ENCODE data around the gene CNTD1.
"Not testable (repeated sequence)": the region's sequence is repeated elsewhere in the genome, so short reads cannot be mapped to it uniquely, and the experiment has no call there.

The CNTD1 gene

DNA sequence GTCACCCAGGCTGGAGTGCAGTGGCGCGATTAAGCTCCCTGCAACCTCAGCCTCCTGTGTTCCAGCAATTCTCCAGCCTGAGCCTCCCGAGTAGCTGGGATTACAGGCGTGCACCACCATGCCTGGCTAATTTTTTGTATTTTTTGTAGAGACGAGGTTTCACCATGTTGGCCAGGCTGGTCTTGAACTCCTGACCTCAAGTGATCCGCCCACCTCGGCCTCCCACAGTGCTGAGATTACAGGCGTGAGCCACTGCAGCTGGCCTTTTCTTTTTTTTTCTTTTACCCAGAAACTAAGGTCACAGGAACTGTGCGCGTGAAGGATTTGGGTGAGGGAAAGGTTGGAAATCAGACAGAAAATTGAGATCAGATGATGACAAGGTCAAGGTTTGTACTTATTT, 28.7 kb upstream of the CNTD1 start:
- in situ Hi-C loops (cut with MboI; ENCODE audit: low sequenced_read_pairs), result loop anchor here (25.0 kb wide), 1 partner anchor 183 kb away; the partner anchor contains the start of gene PSMC3IP
- not testable (repeated sequence) for H3K27me3 ChIP-seq (ENCODE audit: low read depth); H3K9me3 ChIP-seq; H3K36me3 ChIP-seq (replicated peaks); DNase-seq (ENCODE audit: low spot score in 2 of 2); H3K4me1 ChIP-seq; H3K4me3 ChIP-seq

DNA sequence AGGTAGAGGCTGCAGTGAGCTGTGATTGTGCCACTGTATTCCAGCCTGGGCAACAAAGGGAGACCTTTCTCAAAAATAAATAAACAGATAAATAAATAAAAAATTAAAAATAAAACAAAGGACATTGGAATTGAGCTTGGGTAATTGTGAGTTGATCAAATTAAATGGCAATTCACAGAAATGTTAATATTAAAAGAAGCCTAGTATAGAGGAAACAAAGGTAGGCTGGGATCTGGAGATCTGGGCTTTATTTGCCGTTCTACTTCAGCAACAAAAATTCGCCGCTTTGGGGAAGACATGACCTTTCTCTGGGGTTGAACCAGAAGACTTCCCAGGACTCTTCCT, 25.7 kb upstream of the CNTD1 start:
- no peak for DNase-seq (ENCODE audit: low spot score in 2 of 2)
- Histone ChIP-seq H3K4me3 (peak overlapping the region; percentile 77), H3K4me1 (peaks cover 3% of the 10 kb centered on the region; the same call in 1 of the 2 replicates), H3K36me3 (replicated peaks) (peaks cover 35% of the 10 kb centered on the region), H3K27me3 (ENCODE audit: low read depth) (no peaks in the 10 kb centered on the region), H3K9me3 (no peaks in the 10 kb centered on the region)
- in situ Hi-C loops (cut with MboI; ENCODE audit: low sequenced_read_pairs), result loop anchor here (25.0 kb wide), 1 partner anchor 186 kb away; the partner anchor contains the start of gene PSMC3IP

DNA sequence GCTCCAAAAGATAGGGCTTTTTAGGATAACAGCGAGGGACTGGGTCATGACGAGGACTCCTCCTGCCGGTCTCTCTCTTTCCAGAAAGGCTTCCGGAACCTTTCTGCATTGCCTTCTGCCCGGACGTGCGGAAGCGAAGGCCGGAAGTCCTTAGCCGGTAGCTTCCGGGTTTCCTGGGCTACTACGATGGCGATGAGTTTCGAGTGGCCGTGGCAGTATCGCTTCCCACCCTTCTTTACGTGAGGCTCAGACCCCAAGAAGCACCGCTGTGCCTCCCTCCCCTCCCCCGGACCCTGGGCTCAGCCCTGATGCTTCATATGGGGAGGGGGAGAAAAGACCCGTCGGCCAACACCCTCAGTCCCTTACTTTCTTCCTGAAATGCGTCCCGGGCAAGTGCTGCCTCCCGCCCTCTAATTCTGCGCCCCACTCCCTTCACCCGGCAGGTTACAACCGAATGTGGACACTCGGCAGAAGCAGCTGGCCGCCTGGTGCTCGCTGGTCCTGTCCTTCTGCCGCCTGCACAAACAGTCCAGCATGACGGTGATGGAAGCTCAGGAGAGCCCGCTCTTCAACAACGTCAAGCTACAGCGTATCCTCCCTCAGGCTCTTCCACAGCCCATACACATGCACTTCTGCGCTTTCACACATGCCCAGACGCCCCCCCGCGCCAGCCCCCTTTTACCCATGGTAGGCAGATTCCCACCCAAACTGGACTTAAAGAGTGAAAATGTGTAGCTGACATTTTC, 25.2 kb upstream of the CNTD1 start, which contains the start of gene VPS25:
VPS25 (plus strand) TSS at position 160 of the 746 bp plus-strand sequence; CDS start at position 187, 27 bp downstream.
- Histone ChIP-seq H3K4me3 (peak within 1 kb of the TSS; percentile 77), H3K36me3 (replicated peaks) (peaks cover 41% of the 10 kb centered on the region), H3K27me3 (ENCODE audit: low read depth) (no peaks in the 10 kb centered on the region), H3K9me3 (no peaks in the 10 kb centered on the region), H3K4me1 (peaks cover 3% of the 10 kb centered on the region; the same call in 1 of the 2 replicates)
- peak; percentile 84 to 85 for DNase-seq (ENCODE audit: low spot score in 2 of 2)
- in situ Hi-C loops (cut with MboI; ENCODE audit: low sequenced_read_pairs), result loop anchor here (25.0 kb wide), 1 partner anchor 186 kb away; the partner anchor contains the start of gene PSMC3IP

DNA sequence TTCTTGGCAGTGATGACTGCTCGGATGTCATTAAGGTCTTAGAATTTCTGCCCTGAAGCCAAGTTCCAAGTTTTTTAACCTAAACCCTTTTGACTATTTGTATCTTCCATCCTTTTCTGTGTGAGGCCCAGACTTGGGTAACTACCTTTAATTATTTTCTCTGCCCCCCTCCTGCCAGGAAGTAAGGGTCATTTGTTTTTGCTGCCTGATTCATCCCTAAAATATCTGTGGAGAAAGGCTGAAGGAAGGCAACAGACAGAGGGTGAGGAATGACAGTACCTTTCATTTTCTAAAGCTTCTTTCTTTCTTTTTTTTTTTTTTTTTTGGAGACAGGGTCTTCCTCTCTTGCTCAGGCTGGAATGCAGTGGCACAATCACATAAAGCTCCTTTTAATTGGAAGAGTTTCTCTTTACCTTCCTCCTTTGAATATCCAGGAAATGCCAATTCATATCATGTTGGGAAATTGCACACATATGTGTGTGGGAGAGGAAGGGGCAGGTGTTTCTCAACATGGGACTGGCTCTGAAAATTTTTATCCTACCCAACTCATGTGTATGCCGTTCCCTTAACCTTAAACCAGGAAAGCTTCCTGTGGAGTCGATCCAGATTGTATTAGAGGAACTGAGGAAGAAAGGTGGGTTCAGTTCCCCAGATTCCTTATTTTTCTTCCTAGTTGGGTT, 24.5 kb upstream of the CNTD1 start:
- Histone ChIP-seq H3K27me3 (ENCODE audit: low read depth) (no peaks in the 10 kb centered on the region), H3K4me1 (peaks cover 3% of the 10 kb centered on the region; the same call in 1 of the 2 replicates)
- in situ Hi-C loops (cut with MboI; ENCODE audit: low sequenced_read_pairs), result loop anchor here (25.0 kb wide), 1 partner anchor 187 kb away; the partner anchor contains the start of gene PSMC3IP

DNA sequence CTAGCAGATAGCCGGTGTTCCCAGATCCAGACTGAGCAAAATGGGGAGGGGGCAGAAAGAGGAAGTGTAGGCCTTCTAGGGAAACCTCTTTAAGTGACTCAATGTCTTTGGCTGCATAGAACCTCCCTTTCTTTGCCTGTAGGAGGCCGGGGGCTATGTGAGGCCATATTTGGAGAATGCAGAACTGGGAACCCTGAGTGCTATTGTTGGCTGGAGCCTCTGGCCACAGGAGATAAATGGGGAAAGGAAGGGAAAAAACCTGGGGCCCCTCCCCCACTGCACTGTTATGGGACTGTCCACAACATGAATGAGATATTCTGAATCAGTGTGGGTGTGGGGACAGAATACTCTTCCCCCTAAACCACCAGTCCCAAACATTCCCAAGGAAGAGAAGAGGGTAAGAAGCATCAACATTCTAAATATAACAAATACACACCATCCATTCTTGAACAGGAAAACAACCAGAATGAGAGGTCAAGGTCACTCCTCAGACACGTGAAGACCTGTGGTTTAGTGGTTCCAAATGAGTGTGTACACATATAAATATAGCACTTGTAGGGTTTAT, 23.0 kb upstream of the CNTD1 start:
- no peak for DNase-seq (ENCODE audit: low spot score in 2 of 2)
- Histone ChIP-seq H3K9me3 (no peaks in the 10 kb centered on the region), H3K4me1 (peaks cover 3% of the 10 kb centered on the region; the same call in 1 of the 2 replicates), H3K27me3 (ENCODE audit: low read depth) (no peaks in the 10 kb centered on the region), H3K36me3 (replicated peaks) (peaks cover 56% of the 10 kb centered on the region), H3K4me3 (no peak overlapping the region)
- in situ Hi-C loops (cut with MboI; ENCODE audit: low sequenced_read_pairs), result no loop called here

More for the DNA sequence above, 24.5 kb upstream of the CNTD1 start:
- Histone ChIP-seq H3K4me3 (peak overlapping the region; percentile 77), H3K36me3 (replicated peaks) (peaks cover 48% of the 10 kb centered on the region), H3K9me3 (no peaks in the 10 kb centered on the region)
- no peak for DNase-seq (ENCODE audit: low spot score in 2 of 2)

DNA sequence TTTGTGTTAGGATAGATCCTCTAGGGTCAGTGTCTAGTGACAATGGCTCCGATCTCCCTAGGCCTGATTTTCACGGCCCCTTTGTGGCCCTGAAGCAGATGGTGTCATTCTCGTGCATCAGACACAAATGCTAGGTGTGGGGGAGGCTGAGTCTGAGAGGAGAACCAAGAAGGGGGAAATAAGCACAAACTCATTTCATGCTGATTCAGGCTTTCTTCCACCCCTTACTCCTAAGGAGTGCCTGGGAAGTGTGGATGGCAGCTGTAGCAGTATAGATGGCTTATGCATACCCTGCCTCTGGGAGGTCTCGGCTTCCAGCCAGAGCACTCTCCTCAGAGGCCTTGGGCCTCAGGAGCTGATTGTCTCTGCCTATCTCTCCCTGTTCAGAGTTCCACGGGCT, 20.1 kb upstream of the CNTD1 start:
- peaks cover 56% of the 10 kb centered on the region for H3K36me3 ChIP-seq (replicated peaks)
- H3K27me3 ChIP-seq (ENCODE audit: low read depth), result no peaks in the 10 kb centered on the region
- H3K4me1 ChIP-seq, result peaks cover 3% of the 10 kb centered on the region; the same call in 1 of the 2 replicates
- DNase-seq (ENCODE audit: low spot score in 2 of 2), result no peak
- in situ Hi-C loops (cut with MboI; ENCODE audit: low sequenced_read_pairs), result no loop called here
- H3K4me3 ChIP-seq, result no peak overlapping the region
- no peaks in the 10 kb centered on the region for H3K9me3 ChIP-seq

DNA sequence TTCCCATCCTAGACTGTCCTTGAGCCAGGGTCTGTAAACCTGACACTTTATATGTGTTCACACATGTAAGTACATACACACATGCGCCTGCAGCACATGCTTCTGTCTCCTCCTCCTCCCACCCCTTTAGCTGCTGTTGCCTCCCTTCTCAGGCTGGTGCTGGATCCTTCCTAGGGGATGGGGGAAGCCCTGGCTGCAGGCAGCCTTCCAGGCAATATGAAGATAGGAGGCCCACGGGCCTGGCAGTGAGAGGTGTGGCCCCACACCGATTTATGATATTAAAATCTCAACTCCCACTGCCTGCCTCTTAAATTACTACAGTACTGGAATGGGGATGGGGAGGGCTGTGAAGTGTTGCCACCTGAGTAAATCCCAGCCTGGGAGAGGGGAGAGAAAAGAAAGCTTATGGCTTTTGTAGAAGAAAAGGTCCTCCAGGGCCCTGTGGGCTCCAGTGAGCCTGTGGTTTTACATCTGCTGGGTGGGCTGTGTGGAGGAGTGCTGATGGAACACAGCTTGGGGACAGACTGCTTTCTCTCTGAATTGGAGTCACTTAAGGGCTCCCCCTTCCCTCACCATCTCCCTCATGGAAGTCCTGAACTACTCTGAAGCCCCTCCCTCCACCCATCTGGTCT, 19.2 kb upstream of the CNTD1 start:
- in situ Hi-C loops (cut with MboI; ENCODE audit: low sequenced_read_pairs), result no loop called here
- Histone ChIP-seq H3K9me3 (no peaks in the 10 kb centered on the region), H3K27me3 (ENCODE audit: low read depth) (no peaks in the 10 kb centered on the region), H3K36me3 (replicated peaks) (peaks cover 56% of the 10 kb centered on the region), H3K4me1 (no peaks in the 10 kb centered on the region), H3K4me3 (no peak overlapping the region)
- no peak for DNase-seq (ENCODE audit: low spot score in 2 of 2)

DNA sequence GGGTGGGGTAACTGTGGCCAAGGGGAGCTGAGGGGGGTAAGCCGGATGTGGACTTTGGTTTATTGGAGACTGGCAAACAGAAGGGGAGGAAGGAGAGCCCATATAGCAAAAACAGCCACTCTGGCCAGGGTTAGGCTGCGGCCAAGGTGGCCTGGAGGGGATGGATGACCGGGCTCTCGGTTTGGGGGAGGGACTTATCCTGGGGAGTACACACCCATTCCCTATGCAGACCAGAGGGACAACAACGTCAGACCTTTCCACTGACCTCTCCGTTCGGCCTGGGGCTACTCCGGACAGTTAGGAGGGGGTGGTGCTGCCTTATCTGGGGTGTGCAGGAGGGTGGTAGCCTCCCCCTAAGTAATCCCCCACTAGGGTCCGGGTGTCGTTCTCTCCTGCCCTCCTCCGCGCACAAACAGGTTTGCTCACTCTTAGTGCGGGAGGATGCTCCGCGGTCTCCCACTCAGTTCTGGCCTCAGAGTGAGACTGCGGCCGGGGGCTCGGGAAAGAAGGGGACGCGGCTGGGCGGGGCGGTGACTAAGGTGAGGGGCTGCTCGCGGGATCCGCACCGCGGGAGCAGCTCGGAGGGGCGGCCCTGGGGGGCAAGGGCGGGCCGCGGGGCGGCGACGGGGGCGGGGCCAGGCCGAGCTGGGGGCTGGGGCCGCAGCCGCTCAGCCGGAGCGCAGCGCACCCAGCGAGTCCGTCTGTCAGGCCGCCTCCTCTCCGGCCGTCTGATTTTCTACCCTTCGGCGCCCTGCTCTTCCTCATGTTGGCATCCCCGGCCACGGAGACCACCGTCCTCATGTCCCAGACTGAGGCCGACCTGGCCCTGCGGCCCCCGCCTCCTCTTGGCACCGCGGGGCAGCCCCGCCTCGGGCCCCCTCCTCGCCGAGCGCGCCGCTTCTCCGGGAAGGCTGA, 18.5 kb upstream of the CNTD1 start, which contains the start of gene WNK4:
WNK4 (plus strand) TSS at position 675 of the 915 bp plus-strand sequence; CDS start at position 764, 89 bp downstream.
- H3K9me3 ChIP-seq, result no peaks in the 10 kb centered on the region
- H3K27me3 ChIP-seq (ENCODE audit: low read depth), result no peaks in the 10 kb centered on the region
- in situ Hi-C loops (cut with MboI; ENCODE audit: low sequenced_read_pairs), result no loop called here
- peaks cover 49% of the 10 kb centered on the region for H3K36me3 ChIP-seq (replicated peaks)
- no peaks in the 10 kb centered on the region for H3K4me1 ChIP-seq
- no peak within 1 kb of the TSS for H3K4me3 ChIP-seq
- DNase-seq (ENCODE audit: low spot score in 2 of 2), result no peak

DNA sequence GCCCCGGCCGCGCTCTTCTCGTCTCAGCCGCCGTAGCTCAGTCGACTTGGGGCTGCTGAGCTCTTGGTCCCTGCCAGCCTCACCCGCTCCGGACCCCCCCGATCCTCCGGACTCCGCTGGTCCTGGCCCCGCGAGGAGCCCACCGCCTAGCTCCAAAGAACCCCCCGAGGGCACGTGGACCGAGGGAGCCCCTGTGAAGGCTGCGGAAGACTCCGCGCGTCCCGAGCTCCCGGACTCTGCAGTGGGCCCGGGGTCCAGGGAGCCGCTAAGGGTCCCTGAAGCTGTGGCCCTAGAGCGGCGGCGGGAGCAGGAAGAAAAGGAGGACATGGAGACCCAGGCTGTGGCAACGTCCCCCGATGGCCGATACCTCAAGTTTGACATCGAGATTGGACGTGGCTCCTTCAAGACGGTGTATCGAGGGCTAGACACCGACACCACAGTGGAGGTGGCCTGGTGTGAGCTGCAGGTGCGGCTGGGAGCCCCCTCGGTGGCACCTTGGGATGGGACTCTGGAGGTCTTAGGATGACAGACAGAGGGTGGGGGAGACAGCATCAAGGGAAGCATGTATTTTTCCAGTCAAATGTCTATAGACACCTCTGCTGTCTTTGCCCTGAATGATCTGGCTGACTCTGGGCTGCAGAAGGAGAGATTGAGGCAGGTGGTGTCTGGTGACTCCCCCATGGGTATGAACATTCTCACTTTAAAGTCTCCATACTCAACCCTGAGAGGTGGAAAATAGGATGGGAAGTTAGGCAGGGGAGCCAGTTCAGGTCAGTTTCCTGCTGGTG, 17.6 kb upstream of the CNTD1 start:
- Histone ChIP-seq H3K9me3 (no peaks in the 10 kb centered on the region), H3K27me3 (ENCODE audit: low read depth) (no peaks in the 10 kb centered on the region), H3K36me3 (replicated peaks) (peaks cover 40% of the 10 kb centered on the region), H3K4me1 (no peaks in the 10 kb centered on the region), H3K4me3 (no peak overlapping the region)
- in situ Hi-C loops (cut with MboI; ENCODE audit: low sequenced_read_pairs), result no loop called here
- DNase-seq (ENCODE audit: low spot score in 2 of 2), result no peak

DNA sequence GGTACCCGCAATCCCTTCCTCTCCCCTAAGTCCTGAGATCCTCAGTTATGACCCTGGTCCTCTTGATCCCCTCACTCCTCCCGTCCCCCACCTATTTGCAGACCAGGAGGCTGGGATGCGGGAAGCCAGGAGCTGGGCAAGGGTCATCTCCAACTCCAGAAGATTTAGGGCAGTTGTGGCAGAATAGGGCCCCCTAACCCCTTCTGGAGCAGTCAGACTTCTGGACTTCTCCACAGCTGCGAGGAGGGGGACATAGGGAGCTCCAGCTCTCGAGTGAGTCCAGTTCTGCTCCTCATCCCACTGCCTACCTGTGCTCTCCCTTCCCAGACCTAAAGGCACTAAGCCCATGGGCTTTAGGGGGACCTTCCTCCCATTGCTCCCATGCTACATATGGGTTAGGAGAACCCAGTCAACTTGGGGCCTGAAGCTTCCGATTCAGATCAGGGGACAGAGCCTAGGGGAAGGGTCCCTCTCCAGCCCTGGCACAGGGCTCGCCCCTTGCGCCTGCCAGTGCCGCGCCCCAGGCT, 17.0 kb upstream of the CNTD1 start:
- Histone ChIP-seq H3K9me3 (no peaks in the 10 kb centered on the region), H3K4me3 (no peak overlapping the region), H3K4me1 (no peaks in the 10 kb centered on the region), H3K27me3 (ENCODE audit: low read depth) (no peaks in the 10 kb centered on the region), H3K36me3 (replicated peaks) (peaks cover 33% of the 10 kb centered on the region)
- in situ Hi-C loops (cut with MboI; ENCODE audit: low sequenced_read_pairs), result no loop called here
- DNase-seq (ENCODE audit: low spot score in 2 of 2), result no peak

DNA sequence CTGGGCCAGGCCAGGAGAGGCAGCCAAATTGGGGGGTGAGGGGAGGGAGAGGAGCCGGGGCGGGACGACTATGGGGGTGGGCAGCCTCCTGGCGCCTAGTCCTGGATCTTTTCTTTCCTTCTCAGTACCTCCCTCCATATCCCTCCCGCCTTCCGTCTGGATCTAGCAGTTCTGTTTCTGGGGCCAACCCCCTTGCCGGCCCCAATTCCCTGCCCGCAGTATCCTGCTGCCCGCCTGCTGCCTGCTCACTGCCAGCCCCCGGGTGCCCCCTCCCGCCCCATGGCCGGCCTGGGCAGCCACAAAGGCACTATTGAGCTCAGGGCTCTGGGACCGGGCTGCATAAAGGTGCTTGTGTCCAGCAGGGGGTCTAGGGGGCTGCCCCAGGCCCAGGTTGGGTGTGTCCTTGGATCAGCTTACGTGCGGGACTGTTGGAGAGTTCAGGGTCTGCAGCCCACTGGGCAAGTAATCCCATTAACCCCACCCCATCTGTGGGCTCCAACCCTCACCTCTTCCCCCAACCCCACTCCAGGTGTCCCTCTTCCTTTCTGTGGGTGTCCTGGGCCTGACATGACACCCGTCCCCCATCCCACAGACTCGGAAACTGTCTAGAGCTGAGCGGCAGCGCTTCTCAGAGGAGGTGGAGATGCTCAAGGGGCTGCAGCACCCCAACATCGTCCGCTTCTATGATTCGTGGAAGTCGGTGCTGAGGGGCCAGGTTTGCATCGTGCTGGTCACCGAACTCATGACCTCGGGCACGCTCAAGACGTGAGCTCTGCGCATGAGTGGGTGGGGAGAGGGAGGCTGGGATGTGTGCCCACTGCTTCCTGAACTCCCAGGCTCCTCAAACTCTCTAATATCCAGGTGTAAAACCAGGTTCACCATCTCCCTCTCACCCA, 16.2 kb upstream of the CNTD1 start:
- Histone ChIP-seq H3K36me3 (replicated peaks) (peaks cover 26% of the 10 kb centered on the region), H3K4me3 (no peak overlapping the region), H3K9me3 (no peaks in the 10 kb centered on the region), H3K27me3 (ENCODE audit: low read depth) (no peaks in the 10 kb centered on the region), H3K4me1 (no peaks in the 10 kb centered on the region)
- in situ Hi-C loops (cut with MboI; ENCODE audit: low sequenced_read_pairs), result no loop called here
- DNase-seq (ENCODE audit: low spot score in 2 of 2), result no peak
